ENCODE measurements around the gene LRRIQ4. TPM values are rescaled to one million over a fixed set of nuclear protein-coding genes. Genes with fewer than 3 reads are reported as not detected.

Gene LRRIQ4
- total and polyA plus RNA-seq, 3 experiments from 2014 or later: 0.15 to 0.20 TPM; not detected in 1

DNA sequence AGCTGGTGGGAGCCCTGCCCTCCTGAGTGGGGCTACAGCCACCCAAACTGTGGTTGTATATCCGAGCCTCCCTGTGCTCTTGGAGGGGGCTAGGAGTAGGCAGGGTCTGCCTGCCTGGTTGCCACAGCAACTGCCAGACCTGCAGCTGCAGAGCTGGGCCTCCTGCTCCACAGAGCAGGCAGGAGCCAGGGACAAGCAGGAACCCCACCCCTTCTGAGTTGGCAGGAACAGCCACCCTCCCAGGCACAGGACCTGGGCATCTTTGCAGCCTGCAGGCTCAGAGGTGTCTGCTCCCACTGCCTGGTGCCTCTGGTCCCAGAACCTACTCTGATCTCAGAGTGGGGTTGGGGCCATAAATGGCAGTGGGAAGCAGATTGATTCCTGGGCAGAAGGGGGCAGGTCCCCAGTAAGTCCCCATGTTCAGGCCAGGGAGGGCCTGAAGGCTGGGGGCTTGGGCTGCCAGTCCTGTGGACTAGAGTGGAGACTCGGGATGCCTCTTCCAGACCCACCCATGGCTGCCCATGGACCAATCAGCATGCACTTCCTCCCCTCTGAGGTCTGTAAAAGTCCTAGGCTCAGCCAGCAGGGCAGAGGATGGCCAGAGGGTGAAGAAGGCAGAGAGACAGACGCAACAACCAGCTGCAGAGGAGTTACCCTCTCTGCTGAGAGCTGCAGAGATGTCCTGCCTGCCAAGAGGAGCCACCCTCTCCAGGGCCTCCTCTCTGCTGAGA is 67.3 kb downstream of the LRRIQ4 start:
- no peaks in the 10 kb centered on the region for H3K9me3 Mint-ChIP-seq
- peaks cover 0 to 5% (median 0%) of the 10 kb centered on the region in 3 donors for H3K4me1 Mint-ChIP-seq
- no peaks in the 10 kb centered on the region for H3K27me3 ChIP-seq (ENCODE audit: insufficient read depth, low read length, poor library complexity, severe bottlenecking)
- no peak overlapping the region for H3K4me3 ChIP-seq (ENCODE audit: low read length)
- ChIA-PET POLR2A (no interaction called here), CTCF (no interaction called here)
- no peaks in the 10 kb centered on the region for H3K9me3 ChIP-seq (ENCODE audit: low read length)
- H3K4me1 ChIP-seq (ENCODE audit: insufficient read depth, low read length): no peaks in the 10 kb centered on the region
- no peaks in the 10 kb centered on the region for H3K36me3 Mint-ChIP-seq
- H3K27ac ChIP-seq (ENCODE audit: low read depth, low read length): no peak overlapping the region
- no peak overlapping the region for H3K27ac Mint-ChIP-seq
- H3K4me3 Mint-ChIP-seq: no peak overlapping the region
- peaks cover 7 to 17% of the 10 kb centered on the region in 2 donors for H3K27me3 Mint-ChIP-seq
- no peaks in the 10 kb centered on the region for H3K36me3 ChIP-seq (ENCODE audit: insufficient read depth, low read length)
- no peak for DNase-seq

DNA sequence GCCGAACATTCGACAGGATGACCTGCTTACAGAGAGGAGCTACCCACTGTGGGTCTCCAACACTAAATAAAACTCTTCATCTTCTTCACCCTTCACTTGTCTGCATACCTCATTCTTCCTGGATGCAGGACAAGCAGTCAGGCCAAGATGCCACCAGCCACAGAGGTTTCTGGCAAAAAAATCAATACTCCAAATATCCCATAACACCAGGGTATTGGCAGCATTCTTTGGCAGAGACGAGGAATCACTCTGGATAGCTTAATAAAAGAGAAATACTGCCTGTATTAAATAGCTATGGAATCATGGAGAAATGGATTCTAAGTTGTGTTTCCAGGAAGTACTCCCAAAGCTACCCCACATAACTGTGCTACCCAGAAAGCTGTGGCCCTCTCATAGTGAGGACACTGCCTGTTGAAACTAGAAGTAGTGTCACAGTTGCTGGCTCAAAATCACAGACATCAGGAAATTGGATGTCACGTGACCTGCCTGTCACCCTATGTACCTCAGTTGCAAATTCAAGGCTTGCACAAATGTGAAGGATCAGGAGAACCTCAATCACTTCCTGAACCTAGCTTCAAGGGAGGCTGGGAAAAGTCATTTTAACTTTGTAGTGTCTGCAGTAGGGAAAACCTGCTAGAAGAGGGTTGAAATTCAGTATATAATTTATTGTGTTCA is 68.0 kb downstream of the LRRIQ4 start:
- H3K4me3 Mint-ChIP-seq: no peak overlapping the region
- Histone ChIP-seq H3K27ac (ENCODE audit: low read depth, low read length) (no peak overlapping the region), H3K4me1 (ENCODE audit: insufficient read depth, low read length) (no peaks in the 10 kb centered on the region), H3K27me3 (ENCODE audit: insufficient read depth, low read length, poor library complexity, severe bottlenecking) (no peaks in the 10 kb centered on the region), H3K9me3 (ENCODE audit: low read length) (no peaks in the 10 kb centered on the region), H3K36me3 (ENCODE audit: insufficient read depth, low read length) (no peaks in the 10 kb centered on the region), H3K4me3 (ENCODE audit: low read length) (no peak overlapping the region)
- H3K27ac Mint-ChIP-seq: no peak overlapping the region
- peaks cover 7 to 14% of the 10 kb centered on the region in 2 donors for H3K27me3 Mint-ChIP-seq
- no peak for DNase-seq
- ChIA-PET POLR2A (no interaction called here), CTCF (no interaction called here)
- H3K36me3 Mint-ChIP-seq: no peaks in the 10 kb centered on the region
- H3K4me1 Mint-ChIP-seq: peaks cover 0 to 5% (median 0%) of the 10 kb centered on the region in 3 donors
- H3K9me3 Mint-ChIP-seq: no peaks in the 10 kb centered on the region

DNA sequence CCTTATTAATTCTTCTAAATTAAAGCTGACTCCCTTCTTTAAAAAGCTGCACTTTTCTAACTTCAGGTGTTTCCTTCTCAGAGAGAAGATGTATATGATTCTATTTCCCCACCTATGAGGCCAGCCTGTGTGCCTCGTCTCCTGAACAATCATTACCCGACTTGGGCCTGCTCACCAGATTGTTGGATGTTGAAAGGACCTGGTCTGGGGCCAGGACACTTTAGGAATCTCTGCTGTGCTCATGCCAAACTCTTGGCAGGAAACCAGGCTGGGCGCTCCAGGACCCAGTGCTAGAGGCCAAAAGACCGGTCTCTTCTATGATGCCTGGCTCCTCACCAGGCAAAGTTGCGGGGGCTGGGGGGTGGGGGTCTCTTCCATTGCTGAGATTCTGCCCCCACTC is 74.0 kb downstream of the LRRIQ4 start:
- H3K27me3 Mint-ChIP-seq: peaks cover 0 to 7% of the 10 kb centered on the region in 2 donors
- POLR2A ChIA-PET: no interaction called here
- CTCF ChIA-PET: no interaction called here

More for the DNA sequence above, 74.0 kb downstream of the LRRIQ4 start:
- Mint-ChIP-seq H3K27ac (no peak overlapping the region), H3K36me3 (no peaks in the 10 kb centered on the region), H3K4me1 (no peaks in the 10 kb centered on the region), H3K4me3 (no peak overlapping the region), H3K9me3 (no peaks in the 10 kb centered on the region)
- H3K4me1 ChIP-seq (ENCODE audit: insufficient read depth, low read length): no peaks in the 10 kb centered on the region
- no peaks in the 10 kb centered on the region for H3K27me3 ChIP-seq (ENCODE audit: insufficient read depth, low read length, poor library complexity, severe bottlenecking)
- H3K27ac ChIP-seq (ENCODE audit: low read depth, low read length): no peak overlapping the region
- no peak for DNase-seq
- H3K36me3 ChIP-seq (ENCODE audit: insufficient read depth, low read length): no peaks in the 10 kb centered on the region
- H3K4me3 ChIP-seq (ENCODE audit: low read length): no peak overlapping the region
- H3K9me3 ChIP-seq (ENCODE audit: low read length): no peaks in the 10 kb centered on the region

Other genes starting within 250 kb of the LRRIQ4 start
- gene MECOM, start 149.2 kb upstream of the LRRIQ4 start, total RNA-seq: not detected
- not detected for gene MECOM, start 149.2 kb upstream of the LRRIQ4 start, polyA plus RNA-seq
- 10 to 100 TPM; 13.7 to 15.5 TPM for gene TERC, start 47.8 kb upstream of the LRRIQ4 start, total RNA-seq
- gene TERC, start 47.8 kb upstream of the LRRIQ4 start, polyA plus RNA-seq: 0.72 TPM
- gene ACTRT3, start 43.3 kb upstream of the LRRIQ4 start, total RNA-seq: 1 to 10 TPM; 2.5 to 2.6 TPM
- 0.20 TPM for gene ACTRT3, start 43.3 kb upstream of the LRRIQ4 start, polyA plus RNA-seq
- 10 to 100 TPM; 18.3 to 19.2 TPM for gene MYNN, start 39.5 kb upstream of the LRRIQ4 start, total RNA-seq
- 16.5 TPM for gene MYNN, start 39.5 kb upstream of the LRRIQ4 start, polyA plus RNA-seq
- gene LRRC34, start within 50 bp of the LRRIQ4 start, total RNA-seq: 1 to 10 TPM; 2.4 to 2.5 TPM
- 0.33 TPM for gene LRRC34, start within 50 bp of the LRRIQ4 start, polyA plus RNA-seq
- not detected for gene LRRC31, start 57.1 kb downstream of the LRRIQ4 start, total RNA-seq
- gene LRRC31, start 57.1 kb downstream of the LRRIQ4 start, polyA plus RNA-seq: not detected
- not detected for gene SAMD7, start 98.7 kb downstream of the LRRIQ4 start, total RNA-seq
- gene SAMD7, start 98.7 kb downstream of the LRRIQ4 start, polyA plus RNA-seq: not detected
- 10 to 100 TPM; 66.7 to 68.3 TPM for gene SEC62, start 153.9 kb downstream of the LRRIQ4 start, total RNA-seq
- 190 TPM for gene SEC62, start 153.9 kb downstream of the LRRIQ4 start, polyA plus RNA-seq
- gene GPR160, start 225.1 kb downstream of the LRRIQ4 start, total RNA-seq: 1 to 10 TPM; 2.9 TPM
- gene GPR160, start 225.1 kb downstream of the LRRIQ4 start, polyA plus RNA-seq: 6.2 TPM